RWPE2 (cell line): Measurements from ENCODE around the gene BCL11B.

ENCODE experiments used
- ATAC-seq: fragments of 200-7000 bp; cut with Tn5 transposase; 3 replicates; pipeline ENCODE4 v1.9.1; 2021; ENCODE audit warnings: low read depth
- DNase-seq: peaks from one replicate; pipeline ENCODE4 v3.0.0-alpha.2; 2020; ENCODE audit warnings: low spot score
- H3K27ac ChIP-seq: fragments of 450-650 bp; 2 replicates; pipeline ENCODE4 v1.5.1; 2017; ENCODE audit warnings: mild to moderate bottlenecking; ENCODE audit not compliant: poor library complexity, severe bottlenecking
- H3K27me3 ChIP-seq: fragments of 250-450 bp; sonication (Bioruptor Pico); 2 replicates; pipeline ENCODE4 v1.5.1; 2021; ENCODE audit warnings: mild to moderate bottlenecking, moderate library complexity; ENCODE audit not compliant: insufficient read depth, poor library complexity, severe bottlenecking
- H3K36me3 ChIP-seq: fragments of 250-450 bp; sonication (Bioruptor Pico); 2 replicates; pipeline ENCODE4 v1.5.1; 2020; ENCODE audit warnings: low read depth, mild to moderate bottlenecking, moderate library complexity
- H3K4me1 ChIP-seq: fragments of 250-450 bp; sonication (Bioruptor Pico); 2 replicates; pipeline ENCODE4 v1.5.1; 2021; ENCODE audit warnings: mild to moderate bottlenecking, moderate library complexity; ENCODE audit not compliant: insufficient read depth, poor library complexity, severe bottlenecking
- H3K4me3 ChIP-seq: fragments of 250-450 bp; sonication (Bioruptor Pico); 2 replicates; pipeline ENCODE4 v1.5.1; 2021; ENCODE audit warnings: mild to moderate bottlenecking, moderate library complexity; ENCODE audit not compliant: severe bottlenecking
- H3K9me3 ChIP-seq: fragments of 250-450 bp; sonication (Bioruptor Pico); 2 replicates; pipeline ENCODE4 v1.5.1; 2021; ENCODE audit warnings: mild to moderate bottlenecking, moderate library complexity; ENCODE audit not compliant: severe bottlenecking
- CTCF ChIP-seq: fragments of 450-650 bp; IDR thresholded peaks from one replicate; pipeline ENCODE4 v1.5.1; 2017; ENCODE audit warnings: mild to moderate bottlenecking, moderate library complexity; ENCODE audit not compliant: poor library complexity, severe bottlenecking

The BCL11B gene

GRCh38 chr14:99261912-99262787 lies 9.8 kb downstream of the BCL11B start:
- no peak overlapping the region for H3K27ac ChIP-seq
- no peaks in the 10 kb centered on the region for H3K36me3 ChIP-seq
- no peak for TF ChIP-seq CTCF
- no peak overlapping the region for H3K4me3 ChIP-seq
- peak; percentile 43 for DNase-seq
- no peak for ATAC-seq
- no peaks in the 10 kb centered on the region for H3K4me1 ChIP-seq
- H3K27me3 ChIP-seq, result no peaks in the 10 kb centered on the region
- no peaks in the 10 kb centered on the region for H3K9me3 ChIP-seq

- Histone ChIP-seq H3K36me3 (no peaks in the 10 kb centered on the region), H3K9me3 (no peaks in the 10 kb centered on the region), H3K4me1 (no peaks in the 10 kb centered on the region), H3K4me3 (no peak overlapping the region), H3K27ac (no peak overlapping the region), H3K27me3 (no peaks in the 10 kb centered on the region)
- no peak for TF ChIP-seq CTCF
- no peak for ATAC-seq
- DNase-seq, result no peak
Observed at GRCh38 chr14:99260587-99261551, 11.1 kb downstream of the BCL11B start.

GRCh38 chr14:99260116-99260515 lies 11.9 kb downstream of the BCL11B start:
- Histone ChIP-seq H3K27me3 (no peaks in the 10 kb centered on the region), H3K27ac (no peak overlapping the region), H3K9me3 (no peaks in the 10 kb centered on the region), H3K4me1 (no peaks in the 10 kb centered on the region), H3K36me3 (no peaks in the 10 kb centered on the region), H3K4me3 (no peak overlapping the region)
- no peak for ATAC-seq
- no peak for TF ChIP-seq CTCF
- no peak for DNase-seq

- ATAC-seq (no peak), DNase-seq (no peak)
- H3K4me3 ChIP-seq, result no peak overlapping the region
- H3K4me1 ChIP-seq, result no peaks in the 10 kb centered on the region
- H3K27ac ChIP-seq, result no peak overlapping the region
- no peaks in the 10 kb centered on the region for H3K27me3 ChIP-seq
- H3K9me3 ChIP-seq, result no peaks in the 10 kb centered on the region
- no peak for TF ChIP-seq CTCF
- H3K36me3 ChIP-seq, result no peaks in the 10 kb centered on the region
Observed at GRCh38 chr14:99258876-99259726, 12.9 kb downstream of the BCL11B start.
